Activated naive CD8-positive, alpha-beta T cell (primary cell): ENCODE results near the gene OR10X1.

Experiments
- H3K27ac Mint-ChIP-seq: one replicate; pipeline ENCODE4 v1.8.0; 2021; ENCODE audit warnings: mixed read lengths
- H3K27me3 Mint-ChIP-seq: one replicate; pipeline ENCODE4 v1.8.0; 2021; ENCODE audit warnings: mixed read lengths
- H3K36me3 Mint-ChIP-seq: one replicate; pipeline ENCODE4 v1.8.0; 2021; ENCODE audit warnings: mixed read lengths
- H3K4me1 Mint-ChIP-seq: one replicate; pipeline ENCODE4 v1.8.0; 2021; ENCODE audit warnings: low read depth, mixed read lengths
- H3K4me3 Mint-ChIP-seq: one replicate; pipeline ENCODE4 v1.8.0; 2021; ENCODE audit warnings: mild to moderate bottlenecking, mixed read lengths
- H3K9me3 Mint-ChIP-seq: one replicate; pipeline ENCODE4 v1.8.0; 2021; ENCODE audit warnings: low read depth, mixed read lengths

The OR10X1 gene

GRCh38 chr1:158579733-158580132, at the start of gene OR10X1:
OR10X1 (minus strand) TSS chr1:158579899; CDS start chr1:158579899, 0 bp downstream.
- H3K27me3 Mint-ChIP-seq, result peaks cover 12% of the 10 kb centered on the region
- H3K27ac Mint-ChIP-seq, result no peak within 1 kb of the TSS
- H3K4me1 Mint-ChIP-seq, result no peaks in the 10 kb centered on the region
- no peaks in the 10 kb centered on the region for H3K9me3 Mint-ChIP-seq
- H3K36me3 Mint-ChIP-seq, result no peaks in the 10 kb centered on the region
- H3K4me3 Mint-ChIP-seq, result no peak within 1 kb of the TSS

GRCh38 chr1:158613764-158614163, 34.1 kb upstream of the OR10X1 start:
- Mint-ChIP-seq H3K4me3 (no peak overlapping the region), H3K9me3 (no peaks in the 10 kb centered on the region), H3K27me3 (no peaks in the 10 kb centered on the region), H3K4me1 (no peaks in the 10 kb centered on the region), H3K36me3 (no peaks in the 10 kb centered on the region), H3K27ac (no peak overlapping the region)

- Mint-ChIP-seq H3K4me1 (no peaks in the 10 kb centered on the region), H3K9me3 (no peaks in the 10 kb centered on the region), H3K27ac (no peak overlapping the region), H3K27me3 (no peaks in the 10 kb centered on the region), H3K36me3 (no peaks in the 10 kb centered on the region), H3K4me3 (no peak overlapping the region)
These were observed 32.2 kb upstream of the OR10X1 start for GRCh38 chr1:158611916-158612315.

- H3K36me3 Mint-ChIP-seq, result no peaks in the 10 kb centered on the region
- H3K27ac Mint-ChIP-seq, result no peak overlapping the region
- no peaks in the 10 kb centered on the region for H3K4me1 Mint-ChIP-seq
- H3K4me3 Mint-ChIP-seq, result no peak overlapping the region
- no peaks in the 10 kb centered on the region for H3K27me3 Mint-ChIP-seq
- no peaks in the 10 kb centered on the region for H3K9me3 Mint-ChIP-seq
These were observed 27.6 kb upstream of the OR10X1 start for GRCh38 chr1:158607296-158607695.

GRCh38 chr1:158604968-158605367, 25.3 kb upstream of the OR10X1 start, which contains the start of gene OR10Z1:
OR10Z1 (plus strand) TSS chr1:158605268; CDS start chr1:158606439, 1,171 bp downstream.
- no peaks in the 10 kb centered on the region for H3K9me3 Mint-ChIP-seq
- no peak within 1 kb of the TSS for H3K27ac Mint-ChIP-seq
- no peak within 1 kb of the TSS for H3K4me3 Mint-ChIP-seq
- H3K4me1 Mint-ChIP-seq, result no peaks in the 10 kb centered on the region
- H3K27me3 Mint-ChIP-seq, result no peaks in the 10 kb centered on the region
- H3K36me3 Mint-ChIP-seq, result no peaks in the 10 kb centered on the region

- Mint-ChIP-seq H3K36me3 (peaks cover 10% of the 10 kb centered on the region), H3K27me3 (peaks cover 3% of the 10 kb centered on the region), H3K9me3 (peaks cover 17% of the 10 kb centered on the region), H3K27ac (no peak overlapping the region), H3K4me3 (no peak overlapping the region), H3K4me1 (no peaks in the 10 kb centered on the region)
These were observed 21.0 kb upstream of the OR10X1 start for GRCh38 chr1:158600735-158601134.

GRCh38 chr1:158586942-158587341, 7.2 kb upstream of the OR10X1 start:
- peaks cover 9% of the 10 kb centered on the region for H3K27me3 Mint-ChIP-seq
- no peak overlapping the region for H3K27ac Mint-ChIP-seq
- no peak overlapping the region for H3K4me3 Mint-ChIP-seq
- peaks cover 10% of the 10 kb centered on the region for H3K9me3 Mint-ChIP-seq
- H3K36me3 Mint-ChIP-seq, result no peaks in the 10 kb centered on the region
- H3K4me1 Mint-ChIP-seq, result no peaks in the 10 kb centered on the region

- no peaks in the 10 kb centered on the region for H3K4me1 Mint-ChIP-seq
- no peak overlapping the region for H3K4me3 Mint-ChIP-seq
- peaks cover 8% of the 10 kb centered on the region for H3K9me3 Mint-ChIP-seq
- no peaks in the 10 kb centered on the region for H3K36me3 Mint-ChIP-seq
- no peak overlapping the region for H3K27ac Mint-ChIP-seq
- peaks cover 11% of the 10 kb centered on the region for H3K27me3 Mint-ChIP-seq
These were observed 4.3 kb upstream of the OR10X1 start for GRCh38 chr1:158583962-158584361.

GRCh38 chr1:158577561-158577960, 2.1 kb downstream of the OR10X1 start:
- no peak overlapping the region for H3K4me3 Mint-ChIP-seq
- no peaks in the 10 kb centered on the region for H3K9me3 Mint-ChIP-seq
- no peak overlapping the region for H3K27ac Mint-ChIP-seq
- H3K36me3 Mint-ChIP-seq, result no peaks in the 10 kb centered on the region
- no peaks in the 10 kb centered on the region for H3K4me1 Mint-ChIP-seq
- peaks cover 6% of the 10 kb centered on the region for H3K27me3 Mint-ChIP-seq

GRCh38 chr1:158572226-158572625, 7.5 kb downstream of the OR10X1 start:
- Mint-ChIP-seq H3K4me3 (no peak overlapping the region), H3K27ac (no peak overlapping the region), H3K9me3 (no peaks in the 10 kb centered on the region), H3K36me3 (no peaks in the 10 kb centered on the region), H3K27me3 (peaks cover 9% of the 10 kb centered on the region), H3K4me1 (no peaks in the 10 kb centered on the region)

GRCh38 chr1:158570480-158570879, 9.2 kb downstream of the OR10X1 start, which contains the start of gene OR6P1:
OR6P1 (minus strand) TSS chr1:158570580; CDS start chr1:158563604, 6,976 bp downstream.
- no peaks in the 10 kb centered on the region for H3K36me3 Mint-ChIP-seq
- peaks cover 8% of the 10 kb centered on the region for H3K27me3 Mint-ChIP-seq
- no peaks in the 10 kb centered on the region for H3K4me1 Mint-ChIP-seq
- no peak within 1 kb of the TSS for H3K27ac Mint-ChIP-seq
- H3K4me3 Mint-ChIP-seq, result no peak within 1 kb of the TSS
- no peaks in the 10 kb centered on the region for H3K9me3 Mint-ChIP-seq

GRCh38 chr1:158564608-158565007, 15.1 kb downstream of the OR10X1 start:
- Mint-ChIP-seq H3K9me3 (no peaks in the 10 kb centered on the region), H3K4me1 (no peaks in the 10 kb centered on the region), H3K27me3 (peaks cover 19% of the 10 kb centered on the region), H3K4me3 (no peak overlapping the region), H3K27ac (no peak overlapping the region), H3K36me3 (no peaks in the 10 kb centered on the region)

- Mint-ChIP-seq H3K36me3 (no peaks in the 10 kb centered on the region), H3K9me3 (no peaks in the 10 kb centered on the region), H3K4me3 (no peak overlapping the region), H3K4me1 (no peaks in the 10 kb centered on the region), H3K27me3 (peaks cover 21% of the 10 kb centered on the region), H3K27ac (no peak overlapping the region)
These were observed 15.8 kb downstream of the OR10X1 start for GRCh38 chr1:158563853-158564252.

GRCh38 chr1:158559696-158560095, 20.0 kb downstream of the OR10X1 start:
- H3K9me3 Mint-ChIP-seq, result no peaks in the 10 kb centered on the region
- H3K4me1 Mint-ChIP-seq, result no peaks in the 10 kb centered on the region
- H3K27ac Mint-ChIP-seq, result no peak overlapping the region
- H3K27me3 Mint-ChIP-seq, result peaks cover 15% of the 10 kb centered on the region
- no peaks in the 10 kb centered on the region for H3K36me3 Mint-ChIP-seq
- H3K4me3 Mint-ChIP-seq, result no peak overlapping the region

- no peaks in the 10 kb centered on the region for H3K36me3 Mint-ChIP-seq
- no peaks in the 10 kb centered on the region for H3K4me1 Mint-ChIP-seq
- no peaks in the 10 kb centered on the region for H3K9me3 Mint-ChIP-seq
- peaks cover 8% of the 10 kb centered on the region for H3K27me3 Mint-ChIP-seq
- H3K4me3 Mint-ChIP-seq, result no peak within 1 kb of the TSS
- no peak within 1 kb of the TSS for H3K27ac Mint-ChIP-seq
These were observed 25.3 kb downstream of the OR10X1 start, which contains the start of gene OR6Y1 for GRCh38 chr1:158554352-158554751. OR6Y1 (minus strand) TSS chr1:158554405; CDS start chr1:158548105, 6,300 bp downstream.

GRCh38 chr1:158552296-158552695, 27.4 kb downstream of the OR10X1 start:
- Mint-ChIP-seq H3K27me3 (peaks cover 5% of the 10 kb centered on the region), H3K4me3 (no peak overlapping the region), H3K4me1 (no peaks in the 10 kb centered on the region), H3K36me3 (no peaks in the 10 kb centered on the region), H3K9me3 (no peaks in the 10 kb centered on the region), H3K27ac (no peak overlapping the region)
